HepG2 (cell line): ENCODE data around the gene C1orf74. TPM values are rescaled to one million over a fixed set of nuclear protein-coding genes. Genes with fewer than 3 reads are reported as not detected.

ENCODE experiments used
- ATAC-seq: fragments of 200-7000 bp; cut with Tn5 transposase; 3 replicates; pipeline ENCODE4 v1.9.1; 2020; ENCODE audit warnings: mild to moderate bottlenecking, moderate library complexity
- BruUV-seq: library from RNA; stranded (reverse); fragments of 400-500 nt; replicated peaks from 2 replicates; lab custom pipeline; 2021; lab: Mats Ljungman, UMichigan
- CTCF ChIA-PET: fragments of 300-600 bp; formaldehyde crosslinking; extraction: SDS; loops from one replicate; lab custom pipeline; 2021; ENCODE audit warnings: low total read pairs, inconsistent platforms, low intra/inter-chr PET ratio; lab: Yijun Ruan, JAX
- POLR2A ChIA-PET: fragments of 350-600 bp; sonication (Branson Sonifier 250); formaldehyde crosslinking; loops from one replicate; lab custom pipeline; 2020; ENCODE audit warnings: antibody characterized with exemption, inconsistent platforms; lab: Yijun Ruan, JAX
- DNase-seq: peaks from one replicate; pipeline ENCODE4 v3.0.0-alpha.2; 2015; ENCODE audit warnings: low spot score
- FAIRE-seq: peaks from 3 replicates; lab custom pipeline; 2011; peaks lifted over from hg19 to GRCh38; lab: Jason Lieb, UNC
- H2AFZ ChIP-seq: one replicate; pipeline ENCODE4 v1.6.1; 2011; ENCODE audit warnings: low read length, inconsistent platforms
- H3K27ac ChIP-seq: fragments of 300-600 bp; 3 replicates; pipeline ENCODE4 v1.8.0; 2011; ENCODE audit warnings: mixed run types, mild to moderate bottlenecking, mixed read lengths, low read length, inconsistent platforms; ENCODE audit not compliant: insufficient read depth; ENCODE audit errors: extremely low read length
- H3K27me3 ChIP-seq, 2 experiments: fragments of 200-600 bp in 1 of 2; 2 replicates in 1 of 2; 3 replicates in 1 of 2; pipeline versions ENCODE4 v1.6.0 to v1.8.0; 2011; ENCODE audit warnings: low read length in 2 of 2, mild to moderate bottlenecking in 2 of 2, moderate library complexity in 2 of 2, inconsistent platforms in 1 of 2; ENCODE audit not compliant: insufficient read depth in 2 of 2, control insufficient read depth in 1 of 2
- H3K36me3 ChIP-seq, 2 experiments: fragments of 200-600 bp in 1 of 2; replicated peaks in 1 of 2; 2 replicates in 1 of 2; 3 replicates in 1 of 2; pipeline versions ENCODE4 v1.5.1 to v1.8.0; 2011; ENCODE audit warnings: low read length in 2 of 2, inconsistent platforms in 1 of 2; ENCODE audit not compliant: insufficient read depth in 2 of 2, control insufficient read depth in 1 of 2
- H3K4me1 ChIP-seq: 2 replicates; pipeline ENCODE4 v1.5.1; 2012; ENCODE audit warnings: low read length, inconsistent platforms; ENCODE audit not compliant: insufficient read depth
- H3K4me2 ChIP-seq: 2 replicates; pipeline ENCODE4 v1.6.0; 2011; ENCODE audit warnings: low read depth, low read length, inconsistent platforms
- H3K4me3 ChIP-seq, 3 experiments: fragments of 200-600 bp in 1 of 3; sonication (generic), shearing (Covaris generic) in 1 of 3; replicated peaks in 1 of 3; 2 replicates each; pipeline ENCODE4 v1.5.1; 2011 to 2016; ENCODE audit warnings: low read length in 3 of 3, inconsistent platforms in 2 of 3, low read depth in 2 of 3, mild to moderate bottlenecking in 2 of 3, control low read depth in 1 of 3, mixed read lengths in 1 of 3; ENCODE audit not compliant: insufficient read depth in 1 of 3
- H3K79me2 ChIP-seq: one replicate; pipeline ENCODE4 v1.6.1; 2011; ENCODE audit warnings: low read length, inconsistent platforms; ENCODE audit not compliant: insufficient read depth
- H3K9ac ChIP-seq: 2 replicates; pipeline ENCODE4 v1.6.0; 2011; ENCODE audit warnings: mild to moderate bottlenecking, low read depth, low read length, inconsistent platforms; ENCODE audit not compliant: insufficient read depth
- H3K9me3 ChIP-seq: 2 replicates; pipeline ENCODE4 v1.5.1; 2012; ENCODE audit warnings: mild to moderate bottlenecking, low read length
- H4K20me1 ChIP-seq: 2 replicates; pipeline ENCODE4 v1.6.0; 2011; ENCODE audit warnings: inconsistent platforms, mild to moderate bottlenecking, low read length, moderate library complexity; ENCODE audit not compliant: insufficient read depth
- CREB3 ChIP-seq: sonication (generic); formaldehyde crosslinking; IDR thresholded peaks from 2 replicates; pipeline ENCODE4 v1.5.0; 2020; ENCODE audit warnings: missing genetic modification reagents
- MYNN ChIP-seq: sonication (generic); formaldehyde crosslinking; IDR thresholded peaks from 2 replicates; pipeline ENCODE4 v1.4.0; 2020; ENCODE audit warnings: mild to moderate bottlenecking, low read depth, missing genetic modification reagents
- NCOR1 ChIP-seq: fragments of 200-600 bp; sonication (generic); IDR thresholded peaks from 2 replicates; pipeline ENCODE4 v1.7.0; 2017; ENCODE audit warnings: antibody characterized with exemption, low read length, borderline replicate concordance
- RELA ChIP-seq: sonication (generic); formaldehyde crosslinking; IDR thresholded peaks from 2 replicates; pipeline ENCODE4 v1.4.0; 2020; ENCODE audit warnings: missing genetic modification reagents
- TCF7L2 ChIP-seq: IDR thresholded peaks from 2 replicates; pipeline ENCODE4 v1.6.1; 2011; ENCODE audit warnings: mild to moderate bottlenecking, low read depth, low read length, moderate library complexity
- TRIM24 ChIP-seq: sonication (generic); formaldehyde crosslinking; IDR thresholded peaks from 2 replicates; pipeline ENCODE4 v1.8.0; 2022; ENCODE audit warnings: mild to moderate bottlenecking, missing genetic modification reagents
- ZNF205 ChIP-seq: IDR thresholded peaks from 2 replicates; pipeline ENCODE4 v1.6.1; 2018; ENCODE audit warnings: missing biosample characterization, missing genetic modification reagents
- ZNF598 ChIP-seq: sonication (generic); formaldehyde crosslinking; IDR thresholded peaks from 2 replicates; pipeline ENCODE4 v1.5.1; 2020; ENCODE audit warnings: mild to moderate bottlenecking, missing genetic modification reagents, borderline replicate concordance
- WGBS: methylation state at CpG from one replicate; pipeline ENCODE4 v1.1.6; 2017; ENCODE audit warnings: low lambda C conversion rate; 5-methylcytosine and 5-hydroxymethylcytosine counted together
- in situ Hi-C: cut with HindIII; loops from 2 replicates; pipeline ENCODE4 v1.10.0; 2017; ENCODE audit warnings: low pct_unique_long_range_greater_than_20kb; ENCODE audit not compliant: extremely low pct_ligation_motif_present
- intact Hi-C: fragments of 100-400 bp; cut with micrococcal nuclease; formaldehyde crosslinking; loops from one replicate; pipeline ENCODE4 v1.10.0; 2022; ENCODE audit not compliant: unreplicated experiment
- polyA plus RNA-seq, 8 experiments: library from polyadenylated mRNA; depleted of rRNA in 3 of 8; stranded (reverse) in 7 of 8; unstranded in 1 of 8; fragments of >200 nt; fragmentation: Illumina TruSeq in 4 of 8; extraction: Trizol in 4 of 8; gene quantifications; 2 replicates each; pipeline versions ENCODE4 v1.2.1 to v1.2.3, GENCODE V29; 2011 to 2016; ENCODE audit warnings: low read depth in 4 of 8, missing spikeins in 1 of 8, mixed read lengths in 1 of 8; ENCODE audit not compliant: insufficient read depth in 1 of 8
- total RNA-seq, 5 experiments: library from RNA; depleted of rRNA; stranded (reverse); fragments of >200 nt; fragmentation: Illumina TruSeq; extraction: Trizol; gene quantifications; 2 replicates each; pipeline ENCODE4 v1.2.3, GENCODE V29; 2016; ENCODE audit warnings: low read depth in 1 of 5
- TF ChIP-seq, protein P1 (sequence below): IDR thresholded peaks from 2 replicates; pipeline ENCODE4 v1.6.1; 2016; ENCODE audit warnings: missing genetic modification reagents, missing compliant biosample characterization

C1orf74 gene
- total and polyA plus RNA-seq, 2 of the 13 experiments (the other 11 are each of a cell fraction or from before 2014, with no cell fraction given): 0.33 to 0.71 TPM

DNA sequence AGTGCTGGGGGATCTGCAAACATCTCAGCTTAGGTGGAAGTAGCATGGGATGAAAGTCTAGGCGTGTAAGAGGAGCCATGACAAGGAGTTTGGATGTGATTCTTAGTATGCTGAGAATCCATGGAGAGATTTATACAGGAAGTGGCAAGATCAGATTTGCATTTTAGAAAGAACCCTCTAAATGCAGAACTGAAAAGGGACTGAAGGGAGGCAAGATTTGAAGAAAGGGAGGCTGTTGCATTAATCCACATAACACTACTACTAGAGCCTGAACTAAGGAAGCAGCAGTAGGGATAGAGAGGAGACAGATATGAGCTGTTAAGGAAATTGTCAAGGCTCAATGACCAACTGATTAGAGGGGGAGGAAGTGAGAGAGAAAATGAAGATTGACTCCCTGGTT is 9.8 kb downstream of the C1orf74 start:
- no TSS peak for BruUV-seq
- H3K4me2 ChIP-seq: no peak overlapping the region
- TF ChIP-seq NCOR1 (no peak), ZNF598 (CRISPR knock-in tag) (no peak), RELA (no peak), ZNF205 (CRISPR knock-in tag) (no peak), MYNN (CRISPR knock-in tag) (no peak), CREB3 (no peak), TRIM24 (no peak), TCF7L2 (no peak)
- TF ChIP-seq, protein P1, sequence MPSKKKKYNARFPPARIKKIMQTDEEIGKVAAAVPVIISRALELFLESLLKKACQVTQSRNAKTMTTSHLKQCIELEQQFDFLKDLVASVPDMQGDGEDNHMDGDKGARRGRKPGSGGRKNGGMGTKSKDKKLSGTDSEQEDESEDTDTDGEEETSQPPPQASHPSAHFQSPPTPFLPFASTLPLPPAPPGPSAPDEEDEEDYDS (CRISPR knock-in tag): no peak
- in situ Hi-C loops (no loop called here), intact Hi-C loops (no loop called here)
- H2AFZ ChIP-seq: no peak overlapping the region
- H3K4me1 ChIP-seq: no peaks in the 10 kb centered on the region
- 0% methylated on average over 1 of the region's 1 CpG for WGBS
- no peaks in the 10 kb centered on the region for H3K36me3 ChIP-seq
- H3K79me2 ChIP-seq: no peaks in the 10 kb centered on the region
- DNase-seq (no peak), FAIRE-seq (no peak), ATAC-seq (no peak)
- H3K9me3 ChIP-seq: peaks cover 8% of the 10 kb centered on the region; the same call in 1 of the 2 replicates
- H3K27ac ChIP-seq: no peak overlapping the region
- H3K27me3 ChIP-seq: no peaks in the 10 kb centered on the region
- no peak overlapping the region for H3K9ac ChIP-seq
- H4K20me1 ChIP-seq: no peaks in the 10 kb centered on the region
- CTCF ChIA-PET: no interaction called here
- POLR2A ChIA-PET: interaction anchor here (1.1 kb wide), 1 partner anchor 10 kb away, joined by 3 read pairs; the partner anchor contains the start of gene C1orf74
- H3K4me3 ChIP-seq: no peak overlapping the region
